H1 (cell line): Measurements from ENCODE around the gene SLC9C2. TPM values are rescaled to one million over a fixed set of nuclear protein-coding genes. Genes with fewer than 3 reads are reported as not detected.

Experiments
- BCL11A ChIP-seq, 2 experiments: IDR thresholded peaks; one replicate each; pipeline ENCODE4 v1.6.1; 2011; ENCODE audit warnings: low read depth in 2 of 2, low read length in 2 of 2, mild to moderate bottlenecking in 2 of 2
- CREB1 ChIP-seq: IDR thresholded peaks from 2 replicates; pipeline ENCODE4 v1.6.1; 2012; ENCODE audit warnings: inconsistent platforms
- MAFK ChIP-seq: IDR thresholded peaks from 2 replicates; pipeline ENCODE4 v1.6.1; 2012; ENCODE audit warnings: low read depth, mild to moderate bottlenecking, improper control_type of control experiment, low read length
- polyA plus RNA-seq, 7 experiments: library from polyadenylated mRNA; depleted of rRNA in 3 of 7; stranded (reverse) in 5 of 7; unstranded in 2 of 7; fragments of >200 nt in 5 of 7; fragments of 200-250 nt in 2 of 7; gene quantifications; 1 replicate in 5 of 7; 2 replicates in 1 of 7; 4 replicates in 1 of 7; pipeline versions ENCODE4 v1.2.1 to v1.2.3, GENCODE V29; 2011 to 2013; ENCODE audit warnings: missing spikeins in 2 of 7, mixed read lengths in 2 of 7
- total RNA-seq: library from RNA; stranded (reverse); fragmentation: NEBNext Ultra II Directional; extraction: Animal tissue kit (Norgen Biotek cat#: 25700); gene quantifications from 2 replicates; pipeline ENCODE4 v1.2.1, GENCODE V29; 2021

The SLC9C2 gene
- total and polyA plus RNA-seq, 2 of the 8 experiments (the other 6 are each of a cell fraction or from before 2014, with no cell fraction given) = not detected

- TF ChIP-seq CREB1 (no peak), BCL11A (IDR thresholded peaks at IDR 0.05; ENCODE audit: low read depth in 2 of 2, low read length in 2 of 2) (no peak), MAFK (no peak)
Observed at GRCh38 chr1:173581383-173582079, 21.3 kb downstream of the SLC9C2 start (continued).
